ENCODE results near the gene USP33. TPM values are rescaled to one million over a fixed set of nuclear protein-coding genes. Genes with fewer than 3 reads are reported as not detected.
A peak's percentile ranks its signal among the peaks of the same experiment; 100 is the strongest.

Gene USP33
- total and polyA plus RNA-seq, 9 of the 15 experiments (the other 6 are each of a cell fraction or from before 2014, with no cell fraction given), result 22.4 to 83.5 (median 44.7) TPM

DNA sequence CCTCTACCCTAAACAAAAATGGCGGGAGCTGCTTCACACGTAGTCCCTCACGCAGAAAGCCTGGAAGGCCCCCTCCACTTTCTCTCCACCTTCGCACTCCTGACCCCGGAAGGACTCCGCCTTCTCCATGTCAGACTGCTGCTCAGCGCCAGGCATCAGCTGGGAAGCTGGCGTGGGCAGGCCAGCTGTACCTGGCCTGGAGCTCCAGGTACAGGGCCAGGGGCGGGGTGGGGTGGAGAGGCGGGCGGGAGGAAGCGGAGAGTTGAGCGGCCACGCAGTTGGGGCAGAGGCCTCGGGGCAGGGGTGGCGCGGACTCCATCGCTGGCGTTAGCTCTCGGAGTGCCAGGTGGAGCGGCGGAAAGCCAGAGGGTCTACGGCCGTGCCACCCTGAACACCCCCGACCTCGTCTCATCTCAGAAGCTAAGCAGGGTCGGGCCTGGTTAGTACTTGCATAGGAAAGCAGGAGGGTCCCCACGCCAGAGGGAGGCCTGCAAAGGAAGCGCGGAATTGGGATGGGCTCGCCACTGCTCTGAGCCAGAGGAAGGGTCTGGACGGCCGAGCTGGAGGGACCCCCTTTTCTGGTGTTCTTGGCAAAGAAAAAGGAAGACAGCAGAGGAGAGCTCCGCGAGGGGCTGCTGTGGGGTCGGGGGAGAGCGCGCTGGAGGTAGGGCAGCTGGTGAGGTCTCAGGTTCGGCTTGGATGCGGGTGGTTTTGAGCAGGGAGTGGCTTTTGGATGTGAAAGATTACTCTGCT is 20.1 kb upstream of the USP33 start, which contains the start of gene MIGA1 (continued):
- no peak for TF ChIP-seq MAFK (IDR thresholded peaks at IDR 0.05; ENCODE audit: low read length)
- no peak for TF ChIP-seq THRAP3 (IDR thresholded peaks at IDR 0.05; ENCODE audit: borderline replicate concordance)
- 0 out of 2 replicates have a peak, but pooled peaks have one; percentile 29 for TF ChIP-seq EP300 (IDR thresholded peaks at IDR 0.05; ENCODE audit: low read length)
- no peak for TF ChIP-seq HMG20B (CRISPR knock-in tag; IDR thresholded peaks at IDR 0.05)
- TF ChIP-seq NFIC (IDR thresholded peaks at IDR 0.05), result 0 out of 2 replicates have a peak, but pooled peaks have one; percentile 39
- TF ChIP-seq ZNF507 (tag; conservative IDR thresholded peaks at IDR 0.05), result no peak
- TF ChIP-seq, protein P1, sequence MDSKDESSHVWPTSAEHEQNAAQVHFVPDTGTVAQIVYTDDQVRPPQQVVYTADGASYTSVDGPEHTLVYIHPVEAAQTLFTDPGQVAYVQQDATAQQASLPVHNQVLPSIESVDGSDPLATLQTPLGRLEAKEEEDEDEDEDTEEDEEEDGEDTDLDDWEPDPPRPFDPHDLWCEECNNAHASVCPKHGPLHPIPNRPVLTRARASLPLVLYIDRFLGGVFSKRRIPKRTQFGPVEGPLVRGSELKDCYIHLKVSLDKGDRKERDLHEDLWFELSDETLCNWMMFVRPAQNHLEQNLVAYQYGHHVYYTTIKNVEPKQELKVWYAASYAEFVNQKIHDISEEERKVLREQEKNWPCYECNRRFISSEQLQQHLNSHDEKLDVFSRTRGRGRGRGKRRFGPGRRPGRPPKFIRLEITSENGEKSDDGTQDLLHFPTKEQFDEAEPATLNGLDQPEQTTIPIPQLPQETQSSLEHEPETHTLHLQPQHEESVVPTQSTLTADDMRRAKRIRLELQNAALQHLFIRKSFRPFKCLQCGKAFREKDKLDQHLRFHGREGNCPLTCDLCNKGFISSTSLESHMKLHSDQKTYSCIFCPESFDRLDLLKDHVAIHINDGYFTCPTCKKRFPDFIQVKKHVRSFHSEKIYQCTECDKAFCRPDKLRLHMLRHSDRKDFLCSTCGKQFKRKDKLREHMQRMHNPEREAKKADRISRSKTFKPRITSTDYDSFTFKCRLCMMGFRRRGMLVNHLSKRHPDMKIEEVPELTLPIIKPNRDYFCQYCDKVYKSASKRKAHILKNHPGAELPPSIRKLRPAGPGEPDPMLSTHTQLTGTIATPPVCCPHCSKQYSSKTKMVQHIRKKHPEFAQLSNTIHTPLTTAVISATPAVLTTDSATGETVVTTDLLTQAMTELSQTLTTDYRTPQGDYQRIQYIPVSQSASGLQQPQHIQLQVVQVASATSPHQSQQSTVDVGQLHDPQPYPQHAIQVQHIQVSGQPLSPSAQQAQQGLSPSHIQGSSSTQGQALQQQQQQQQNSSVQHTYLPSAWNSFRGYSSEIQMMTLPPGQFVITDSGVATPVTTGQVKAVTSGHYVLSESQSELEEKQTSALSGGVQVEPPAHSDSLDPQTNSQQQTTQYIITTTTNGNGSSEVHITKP (IDR thresholded peaks at IDR 0.05; ENCODE audit: partially characterized antibody), result peak; percentile 37
- TF ChIP-seq BRD9 (IDR thresholded peaks at IDR 0.05; ENCODE audit: low read depth, partially characterized antibody), result no peak
- peak; percentile 90 for TF ChIP-seq DACH1 (IDR thresholded peaks at IDR 0.05; ENCODE audit: partially characterized antibody)
- no peak for TF ChIP-seq CTCFL (IDR thresholded peaks at IDR 0.05; ENCODE audit: borderline replicate concordance, insufficient read depth, low read depth, low read length, poor library complexity, severe bottlenecking)
- peak; percentile 48; the same call in 1 of the 2 replicates for TF ChIP-seq MYNN (IDR thresholded peaks at IDR 0.05)
- TF ChIP-seq MYNN (CRISPR knock-in tag; IDR thresholded peaks at IDR 0.05), result no peak
- TF ChIP-seq DLX4 (CRISPR knock-in tag; IDR thresholded peaks at IDR 0.05), result no peak
- TF ChIP-seq, protein P2, sequence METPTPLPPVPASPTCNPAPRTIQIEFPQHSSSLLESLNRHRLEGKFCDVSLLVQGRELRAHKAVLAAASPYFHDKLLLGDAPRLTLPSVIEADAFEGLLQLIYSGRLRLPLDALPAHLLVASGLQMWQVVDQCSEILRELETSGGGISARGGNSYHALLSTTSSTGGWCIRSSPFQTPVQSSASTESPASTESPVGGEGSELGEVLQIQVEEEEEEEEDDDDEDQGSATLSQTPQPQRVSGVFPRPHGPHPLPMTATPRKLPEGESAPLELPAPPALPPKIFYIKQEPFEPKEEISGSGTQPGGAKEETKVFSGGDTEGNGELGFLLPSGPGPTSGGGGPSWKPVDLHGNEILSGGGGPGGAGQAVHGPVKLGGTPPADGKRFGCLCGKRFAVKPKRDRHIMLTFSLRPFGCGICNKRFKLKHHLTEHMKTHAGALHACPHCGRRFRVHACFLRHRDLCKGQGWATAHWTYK (CRISPR knock-in tag; IDR thresholded peaks at IDR 0.05), result peak; percentile 51; the same call in 1 of the 2 replicates
- no peak for TF ChIP-seq PRPF4 (IDR thresholded peaks at IDR 0.05; ENCODE audit: insufficient read depth, low read depth, low read length, poor library complexity, severe bottlenecking)
- TF ChIP-seq SUPT5H (IDR thresholded peaks at IDR 0.05), result peak; percentile 69
- TF ChIP-seq, protein P3, sequence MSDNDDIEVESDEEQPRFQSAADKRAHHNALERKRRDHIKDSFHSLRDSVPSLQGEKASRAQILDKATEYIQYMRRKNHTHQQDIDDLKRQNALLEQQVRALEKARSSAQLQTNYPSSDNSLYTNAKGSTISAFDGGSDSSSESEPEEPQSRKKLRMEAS (CRISPR knock-in tag; IDR thresholded peaks at IDR 0.05), result peak; percentile 45; the same call in 1 of the 2 replicates
- TF ChIP-seq TFAM (CRISPR knock-in tag; conservative IDR thresholded peaks at IDR 0.05), result no peak
- TF ChIP-seq SAP30 (IDR thresholded peaks at IDR 0.05; ENCODE audit: borderline replicate concordance, insufficient read depth, low read depth, low read length, poor library complexity, severe bottlenecking), result peak; percentile 45
